ENCODE measurements around the gene USP25.

The USP25 gene

GRCh38 chr21:15820327-15820726 is 90.5 kb downstream of the USP25 start:
- Histone ChIP-seq H3K4me3 (IDR thresholded peaks at IDR 0.05; ENCODE audit: insufficient read depth, low read depth, low read length) (no peak overlapping the region), H3K27me3 (ENCODE audit: insufficient read depth, low read depth) (no peaks in the 10 kb centered on the region), H3K4me2 (no peak overlapping the region), H3K4me1 (ENCODE audit: low read depth, poor library complexity, severe bottlenecking) (no peaks in the 10 kb centered on the region), H2AFZ (ENCODE audit: low read depth) (no peak overlapping the region), H3K9ac (no peak overlapping the region), H3K79me2 (ENCODE audit: insufficient read depth, low read depth) (no peaks in the 10 kb centered on the region), H3K27ac (no peak overlapping the region), H4K20me1 (ENCODE audit: insufficient read depth) (no peaks in the 10 kb centered on the region), H3K36me3 (ENCODE audit: insufficient read depth) (no peaks in the 10 kb centered on the region; the same call in 1 of the 2 replicates)
- no peak for TF ChIP-seq CTCF (conservative IDR thresholded peaks at IDR 0.05; ENCODE audit: low read depth, low read length)

- Histone ChIP-seq H3K9ac (no peak overlapping the region), H3K79me2 (ENCODE audit: insufficient read depth, low read depth) (no peaks in the 10 kb centered on the region), H3K4me2 (no peak overlapping the region), H3K36me3 (ENCODE audit: insufficient read depth) (no peaks in the 10 kb centered on the region; the same call in 1 of the 2 replicates), H4K20me1 (ENCODE audit: insufficient read depth) (no peaks in the 10 kb centered on the region), H2AFZ (ENCODE audit: low read depth) (no peak overlapping the region), H3K27ac (no peak overlapping the region), H3K27me3 (ENCODE audit: insufficient read depth, low read depth) (no peaks in the 10 kb centered on the region), H3K4me3 (IDR thresholded peaks at IDR 0.05; ENCODE audit: insufficient read depth, low read depth, low read length) (no peak overlapping the region), H3K4me1 (ENCODE audit: low read depth, poor library complexity, severe bottlenecking) (peaks cover 4% of the 10 kb centered on the region)
- TF ChIP-seq CTCF (conservative IDR thresholded peaks at IDR 0.05; ENCODE audit: low read depth, low read length): no peak
Measured at GRCh38 chr21:15820852-15821379, 91.1 kb downstream of the USP25 start.

GRCh38 chr21:15823486-15824150 is 93.8 kb downstream of the USP25 start:
- TF ChIP-seq CTCF (conservative IDR thresholded peaks at IDR 0.05; ENCODE audit: low read depth, low read length): no peak
- H3K4me2 ChIP-seq: no peak overlapping the region

GRCh38 chr21:15825700-15826099 is 95.9 kb downstream of the USP25 start:
- Histone ChIP-seq H3K27ac (no peak overlapping the region), H3K27me3 (ENCODE audit: insufficient read depth, low read depth) (no peaks in the 10 kb centered on the region), H4K20me1 (ENCODE audit: insufficient read depth) (no peaks in the 10 kb centered on the region), H3K4me2 (no peak overlapping the region), H3K4me3 (IDR thresholded peaks at IDR 0.05; ENCODE audit: insufficient read depth, low read depth, low read length) (no peak overlapping the region), H3K79me2 (ENCODE audit: insufficient read depth, low read depth) (no peaks in the 10 kb centered on the region), H3K36me3 (ENCODE audit: insufficient read depth) (no peaks in the 10 kb centered on the region; the same call in 1 of the 2 replicates), H3K4me1 (ENCODE audit: low read depth, poor library complexity, severe bottlenecking) (peaks cover 9% of the 10 kb centered on the region), H3K9ac (no peak overlapping the region), H2AFZ (ENCODE audit: low read depth) (no peak overlapping the region)
- TF ChIP-seq CTCF (conservative IDR thresholded peaks at IDR 0.05; ENCODE audit: low read depth, low read length): no peak

More at GRCh38 chr21:15823486-15824150, 93.8 kb downstream of the USP25 start:
- Histone ChIP-seq H3K27ac (no peak overlapping the region), H3K4me1 (ENCODE audit: low read depth, poor library complexity, severe bottlenecking) (peaks cover 9% of the 10 kb centered on the region), H3K9ac (no peak overlapping the region), H3K79me2 (ENCODE audit: insufficient read depth, low read depth) (no peaks in the 10 kb centered on the region), H4K20me1 (ENCODE audit: insufficient read depth) (no peaks in the 10 kb centered on the region), H3K36me3 (ENCODE audit: insufficient read depth) (no peaks in the 10 kb centered on the region; the same call in 1 of the 2 replicates), H2AFZ (ENCODE audit: low read depth) (no peak overlapping the region), H3K4me3 (IDR thresholded peaks at IDR 0.05; ENCODE audit: insufficient read depth, low read depth, low read length) (no peak overlapping the region), H3K27me3 (ENCODE audit: insufficient read depth, low read depth) (no peaks in the 10 kb centered on the region)
